HG02840 (cell line): ENCODE results near the gene SAMD14.

Experiments
- ATAC-seq: cut with Tn5 transposase; IDR thresholded peaks from one replicate; pipeline ENCODE4 v1.9.1; 2021; ENCODE audit warnings: mild to moderate bottlenecking, moderate library complexity, moderate number of reproducible peaks; ENCODE audit not compliant: unreplicated experiment, low FRiP score

SAMD14 gene

DNA sequence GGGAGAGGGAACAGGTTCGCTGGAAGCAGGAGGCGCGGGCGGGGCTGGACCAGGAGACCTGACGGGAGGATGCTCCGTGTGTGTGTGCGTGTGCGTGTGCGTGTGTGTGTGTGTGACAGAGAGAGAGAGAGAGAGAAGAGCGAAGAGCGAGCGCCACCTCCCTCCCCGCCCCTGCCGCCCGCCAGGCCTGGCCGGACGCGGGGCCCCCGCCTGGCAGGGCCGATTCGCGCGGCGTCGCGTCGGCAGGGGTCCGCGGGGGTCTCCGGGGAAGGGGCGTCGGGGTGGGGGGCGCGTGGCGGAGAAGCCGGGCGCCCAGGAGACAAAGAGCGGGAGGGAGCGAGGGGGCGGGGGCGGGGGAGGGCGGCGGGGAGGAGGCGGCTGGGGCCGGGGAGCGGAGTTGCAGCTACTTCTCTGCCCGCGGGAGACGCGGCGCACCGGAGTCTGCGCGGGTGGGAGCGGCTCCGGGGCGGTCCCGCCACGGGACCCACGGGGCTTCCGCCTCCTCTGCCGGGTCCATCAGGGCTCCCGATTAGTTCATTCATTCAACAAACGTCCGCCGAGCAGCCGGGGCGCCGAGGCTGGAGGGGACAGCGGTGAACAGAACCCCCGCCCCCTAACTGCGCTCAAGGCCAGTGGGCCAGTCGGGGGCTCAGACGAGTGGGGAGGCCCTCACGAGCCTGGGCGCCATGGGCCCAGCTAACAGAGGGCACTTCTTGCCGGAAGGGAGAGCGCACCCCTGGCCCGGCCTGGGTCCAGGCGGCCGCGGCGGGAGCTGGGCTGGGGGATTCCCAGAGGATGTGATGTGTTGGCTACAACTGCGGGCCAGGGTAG lies at the start of gene SAMD14:
SAMD14 (minus strand) TSS at position 433 of the 831 bp plus-strand sequence. CDS start 5,201 bp downstream, outside the sequence.
- no peak for ATAC-seq

DNA sequence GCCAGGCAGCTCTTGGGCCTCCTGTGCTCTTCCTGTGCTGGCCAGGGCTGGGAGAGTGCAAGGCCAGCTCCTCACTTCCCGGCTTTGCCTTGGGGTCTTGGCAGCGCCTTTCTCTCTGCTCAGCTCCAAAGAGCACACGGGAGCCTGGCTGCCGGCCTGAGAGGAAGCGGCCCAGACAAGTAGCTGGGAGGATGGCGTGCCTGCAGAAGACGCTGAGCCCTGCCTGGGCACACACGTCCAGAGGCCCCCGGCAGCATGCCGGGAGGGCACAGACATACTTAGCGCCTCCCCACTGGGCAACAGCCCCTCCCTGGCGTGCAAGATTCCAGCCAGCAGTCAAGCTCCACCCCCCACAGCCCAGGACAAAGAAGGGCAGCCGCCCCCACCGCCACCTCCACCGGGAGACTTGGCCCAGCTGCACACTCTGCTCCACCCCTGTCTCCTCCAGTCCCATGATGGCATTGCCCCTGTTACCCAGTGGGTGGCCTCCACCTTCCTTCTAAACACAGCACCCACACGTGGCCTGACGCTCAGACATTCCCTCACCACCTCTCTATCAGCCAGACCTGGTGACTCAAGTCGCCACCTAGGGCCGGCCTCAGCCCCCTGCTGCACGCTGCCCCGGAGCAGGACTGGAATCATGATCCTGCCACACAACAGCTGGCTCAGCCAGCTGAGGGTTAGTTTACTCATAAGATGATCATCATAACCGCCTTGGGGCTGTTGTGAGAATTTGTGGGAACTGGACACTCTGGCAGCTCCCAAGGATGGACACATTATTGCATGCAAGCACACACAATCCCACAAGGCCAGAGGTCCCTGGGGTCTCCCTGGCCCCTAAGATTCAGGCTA lies 48.2 kb upstream of the SAMD14 start:
- no peak for ATAC-seq

DNA sequence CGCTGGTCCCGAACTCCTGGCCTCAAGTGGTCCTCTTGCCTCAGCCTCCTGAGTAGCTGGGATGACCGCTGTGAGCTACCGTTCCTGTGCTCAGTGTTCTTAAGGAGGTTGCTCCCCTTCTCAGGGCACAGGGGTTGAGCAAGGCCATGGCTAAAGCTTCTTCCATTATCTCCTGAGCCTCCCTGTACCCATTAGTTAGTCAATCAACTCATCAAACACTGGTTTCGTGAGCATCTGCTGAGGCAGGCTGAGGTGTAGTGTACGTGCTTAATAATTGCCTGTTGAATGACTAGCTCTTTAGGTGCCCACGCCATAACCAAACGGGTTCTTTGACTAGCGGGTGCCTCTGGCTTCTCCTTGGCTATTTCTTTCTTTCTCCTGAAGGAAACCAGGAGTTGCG lies 47.5 kb upstream of the SAMD14 start:
- no peak for ATAC-seq

DNA sequence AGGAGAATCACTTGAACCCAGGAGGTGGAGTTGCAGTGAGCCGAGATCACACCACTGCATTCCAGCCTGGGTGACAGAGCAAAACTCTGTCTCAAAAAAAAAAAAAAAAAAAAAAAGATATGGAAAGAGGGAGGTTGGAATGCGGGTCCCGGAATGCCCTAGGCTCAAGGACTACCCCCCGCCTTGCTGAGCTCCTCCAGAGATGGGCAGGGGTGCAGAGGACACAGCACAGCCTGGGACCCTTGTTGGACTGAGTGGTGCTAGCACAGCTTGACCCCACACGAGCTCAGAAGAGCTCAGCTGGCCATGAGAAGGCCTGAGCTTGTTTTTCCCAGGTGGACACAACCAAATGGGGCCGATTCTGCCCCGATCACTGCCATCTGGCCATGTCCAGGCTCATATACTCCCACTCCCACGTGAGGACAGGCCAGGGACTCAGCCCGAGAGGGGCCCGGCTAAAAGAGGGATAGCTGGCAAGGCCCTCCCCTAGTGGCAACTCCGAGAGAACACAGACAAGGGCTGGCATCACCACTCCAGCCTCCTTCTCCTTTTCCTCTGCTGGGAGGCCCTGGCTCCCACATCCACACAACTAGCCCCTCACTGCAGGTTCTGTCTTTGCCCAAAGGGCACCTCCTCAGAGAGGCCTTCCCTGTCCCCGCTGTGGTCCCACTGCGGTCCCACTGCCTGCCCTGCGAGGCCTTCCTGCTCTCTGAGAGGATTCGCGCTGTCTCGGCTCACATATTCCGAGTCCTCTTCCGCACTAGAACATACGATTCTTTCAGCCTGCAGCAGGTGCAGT lies 46.8 kb upstream of the SAMD14 start:
- ATAC-seq = no peak

DNA sequence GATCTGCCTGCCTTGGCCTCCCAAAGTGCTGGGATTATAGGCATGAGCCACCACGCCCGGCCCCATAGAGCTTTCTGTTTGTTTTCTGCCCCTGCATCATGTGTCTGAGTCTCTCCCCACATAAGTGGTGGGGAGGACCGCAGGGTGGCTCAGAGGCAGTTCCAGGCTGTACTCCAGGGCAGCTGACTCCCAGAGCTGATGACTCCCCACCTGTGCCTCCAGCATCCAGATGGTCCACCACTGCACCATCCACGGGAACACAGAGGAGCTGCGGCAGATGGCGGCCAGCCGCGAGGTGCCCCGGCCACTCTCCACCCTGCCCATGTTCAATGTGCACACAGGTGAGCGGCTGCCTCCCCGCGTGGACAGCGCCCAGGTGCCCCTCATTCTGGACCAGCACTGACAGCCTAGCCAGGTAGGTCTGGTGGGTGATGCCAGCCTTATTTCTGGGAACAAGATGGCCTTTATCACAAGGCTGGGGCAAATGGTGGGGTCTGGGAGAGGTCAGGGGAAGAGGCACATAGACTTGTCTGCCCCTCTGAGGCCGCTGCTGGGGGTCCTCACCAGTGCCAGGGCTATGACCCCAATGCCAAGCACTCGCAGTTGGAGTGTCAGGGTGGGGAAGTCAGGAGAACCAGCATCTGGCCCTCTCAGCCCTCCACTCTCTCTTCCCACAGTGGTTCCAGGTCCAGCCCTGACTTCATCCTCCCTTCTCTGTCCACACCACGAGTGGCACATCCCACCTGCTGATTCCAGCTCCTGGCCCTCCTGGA lies 45.3 kb upstream of the SAMD14 start:
- no peak for ATAC-seq

DNA sequence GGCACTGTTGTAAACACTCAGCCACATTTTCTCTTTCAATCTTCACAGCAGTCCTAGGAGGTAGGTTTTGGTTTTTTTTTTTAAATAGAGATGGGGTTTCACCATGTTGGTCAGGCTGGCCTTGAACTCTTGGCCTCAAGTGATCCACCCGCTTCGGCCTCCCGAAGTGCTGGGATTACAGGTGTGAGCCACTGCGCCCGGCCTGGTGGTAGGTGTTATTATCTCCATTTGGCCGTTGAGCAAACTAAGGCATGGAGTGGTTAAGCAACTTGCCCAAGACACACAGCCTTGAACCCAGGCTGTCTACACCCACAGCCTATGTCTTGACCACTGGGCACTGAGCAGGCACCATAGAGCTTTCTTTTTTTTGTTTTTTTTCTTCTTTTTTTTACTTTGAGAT lies 44.5 kb upstream of the SAMD14 start:
- no peak for ATAC-seq

DNA sequence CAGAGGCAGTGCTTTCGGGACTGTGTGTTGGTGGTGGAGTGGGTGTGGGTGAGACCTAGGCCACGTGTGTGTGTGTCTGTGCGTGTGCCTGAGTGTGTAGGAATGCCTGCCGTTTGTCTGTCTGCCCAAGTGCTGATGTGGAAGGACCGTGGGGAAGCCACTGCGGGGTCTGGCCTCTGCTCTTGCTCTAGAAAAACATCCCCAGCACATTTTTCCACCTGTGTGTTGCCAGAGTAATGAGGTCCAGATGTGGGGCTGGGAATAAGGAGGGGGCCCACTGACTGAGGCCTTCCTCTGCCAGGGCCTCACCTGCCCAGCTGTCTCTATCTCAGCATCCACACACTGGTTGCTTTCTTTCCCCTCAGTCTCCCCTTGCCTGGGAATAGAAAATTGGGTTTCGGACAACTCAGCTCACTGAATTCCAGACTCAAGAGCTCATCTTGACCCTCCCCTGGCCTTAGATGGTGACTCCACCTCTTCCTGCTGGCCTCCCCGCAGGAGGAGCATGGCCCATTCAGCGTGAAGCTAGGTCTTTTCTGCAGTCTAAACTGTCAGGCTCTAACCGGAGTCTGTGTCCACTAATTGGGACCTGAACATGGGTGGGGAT lies 43.5 kb upstream of the SAMD14 start:
- no peak for ATAC-seq

DNA sequence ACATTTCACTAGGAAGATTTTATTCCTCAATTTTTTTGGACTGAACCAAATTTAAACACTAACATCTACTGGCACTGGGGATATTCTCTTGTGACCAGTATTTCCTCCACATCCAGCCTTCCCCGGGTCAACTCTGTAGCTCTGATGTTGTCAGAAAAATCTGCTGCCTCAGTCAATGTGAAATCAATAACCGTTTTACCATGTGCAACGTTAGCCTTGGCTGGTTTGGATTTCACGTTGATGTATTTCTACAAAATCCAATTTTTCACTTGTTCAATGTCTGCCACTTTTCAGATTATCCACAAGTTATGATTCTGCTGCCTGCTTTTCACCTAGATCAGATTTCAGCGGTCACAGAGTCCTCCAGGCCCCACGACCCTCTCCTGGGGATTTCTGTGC lies 43.0 kb upstream of the SAMD14 start:
- no peak for ATAC-seq

DNA sequence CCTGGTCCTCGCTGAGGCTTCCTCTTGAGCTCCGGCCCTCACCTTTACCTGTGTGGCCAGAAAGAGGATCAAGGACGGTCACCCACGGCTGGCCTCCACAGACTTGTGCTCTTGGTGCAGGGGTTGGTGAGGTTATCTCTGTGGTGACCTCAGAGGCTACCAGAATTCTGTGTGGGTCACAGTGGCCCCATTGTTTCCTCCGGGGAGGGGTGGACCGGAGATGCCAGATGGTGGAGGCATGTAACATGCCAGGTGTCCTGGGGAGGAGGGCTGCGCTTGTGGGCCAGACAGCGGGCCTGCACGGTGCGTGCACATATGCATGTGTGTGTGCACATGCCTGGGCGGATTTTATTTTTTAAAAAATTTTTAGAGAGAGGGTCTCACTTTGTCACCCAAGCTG lies 42.2 kb upstream of the SAMD14 start:
- no peak for ATAC-seq

DNA sequence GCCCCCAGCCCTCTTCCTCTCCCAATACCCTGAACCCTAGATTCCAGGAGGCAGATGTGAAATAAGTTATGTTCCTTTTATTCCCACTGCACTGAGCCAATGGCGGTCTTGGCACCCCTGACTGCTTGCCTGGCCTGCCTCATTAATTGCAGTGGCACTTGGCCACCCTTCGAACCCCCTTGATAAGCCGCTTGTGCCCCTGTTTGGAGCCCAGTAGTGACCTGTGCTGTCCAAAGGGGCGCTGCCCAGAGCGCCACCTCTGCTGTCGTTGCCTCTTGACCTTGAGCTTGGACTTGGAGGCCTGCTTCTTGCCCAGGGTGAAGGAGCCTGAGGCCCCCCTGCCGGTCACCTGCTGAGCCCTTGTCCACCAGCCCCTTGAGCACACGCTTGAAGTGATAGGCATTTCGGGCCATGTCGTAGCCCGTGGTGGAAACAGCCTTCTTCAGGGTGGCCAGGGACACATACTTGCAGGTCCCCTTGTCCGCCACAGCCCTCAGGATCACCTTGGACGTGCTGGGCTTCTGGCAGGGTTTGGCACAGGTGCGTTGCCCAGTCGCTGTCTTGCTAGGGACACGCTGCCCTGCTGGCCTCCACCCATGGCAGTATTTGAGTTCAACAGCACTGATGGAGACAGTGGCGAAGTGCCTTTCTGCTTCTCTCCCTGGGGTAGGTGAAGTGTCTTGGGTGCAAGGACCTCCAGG lies 41.6 kb upstream of the SAMD14 start:
- ATAC-seq = no peak

DNA sequence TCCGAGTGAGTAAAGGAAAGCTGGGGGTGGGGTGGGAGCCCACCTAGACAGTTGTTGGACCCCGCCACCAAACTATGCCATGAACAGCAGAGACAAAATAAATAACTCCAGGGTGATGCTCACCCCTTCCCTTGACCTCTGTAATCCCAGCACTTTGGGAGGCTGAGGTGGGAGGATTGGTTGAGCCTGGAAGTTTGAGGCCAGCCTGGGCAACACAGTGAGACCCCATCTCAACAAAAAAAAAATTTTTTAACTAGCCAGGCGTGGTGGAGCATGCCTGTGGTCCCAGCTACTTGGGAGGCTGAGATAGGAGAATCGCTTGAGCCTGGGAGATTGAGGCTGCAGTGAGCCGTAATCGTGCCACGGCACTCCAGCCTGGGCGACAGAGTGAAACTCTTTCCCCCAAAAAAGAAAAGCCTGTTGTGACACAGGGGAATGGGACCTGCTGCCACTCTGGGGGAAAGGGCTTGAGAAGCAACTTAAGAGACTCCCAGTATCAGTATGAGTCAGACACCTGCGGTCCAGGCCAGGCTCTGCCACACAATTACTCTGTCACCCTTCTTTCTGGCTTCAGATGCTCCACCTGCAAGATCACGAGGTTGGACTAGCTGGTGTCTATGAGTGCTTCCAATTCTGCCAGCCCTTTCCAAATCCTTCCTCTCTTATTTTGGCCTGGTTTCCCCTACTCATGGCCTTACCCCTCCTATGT lies 40.9 kb upstream of the SAMD14 start:
- ATAC-seq = no peak

DNA sequence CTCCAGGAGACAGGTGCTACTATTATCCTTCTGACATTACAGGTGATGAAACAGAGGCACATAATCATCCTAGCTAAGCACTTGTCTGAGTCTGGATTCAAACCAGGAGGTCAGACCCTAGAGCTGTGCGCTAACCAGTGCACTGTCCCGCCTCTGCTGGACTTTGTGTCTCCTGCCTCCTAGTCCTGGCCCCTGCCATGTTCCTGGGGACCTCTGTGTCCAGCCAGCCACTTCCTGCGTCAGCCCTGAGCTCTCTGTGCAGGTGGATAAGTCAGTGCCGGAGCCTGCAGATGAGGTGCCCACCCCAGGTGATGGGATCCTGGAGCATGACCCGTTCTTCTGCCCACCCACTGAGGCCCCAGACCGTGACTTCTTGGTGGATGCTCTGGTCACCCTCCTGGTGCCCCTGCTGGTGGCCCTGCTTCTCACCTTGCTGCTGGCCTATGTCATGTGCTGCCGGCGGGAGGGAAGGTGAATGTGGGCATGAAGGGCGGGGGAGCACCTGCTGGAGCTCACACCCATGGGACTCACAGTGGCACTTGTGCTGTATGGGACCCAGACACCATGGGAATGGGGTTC lies 40.0 kb upstream of the SAMD14 start:
- ATAC-seq = no peak

DNA sequence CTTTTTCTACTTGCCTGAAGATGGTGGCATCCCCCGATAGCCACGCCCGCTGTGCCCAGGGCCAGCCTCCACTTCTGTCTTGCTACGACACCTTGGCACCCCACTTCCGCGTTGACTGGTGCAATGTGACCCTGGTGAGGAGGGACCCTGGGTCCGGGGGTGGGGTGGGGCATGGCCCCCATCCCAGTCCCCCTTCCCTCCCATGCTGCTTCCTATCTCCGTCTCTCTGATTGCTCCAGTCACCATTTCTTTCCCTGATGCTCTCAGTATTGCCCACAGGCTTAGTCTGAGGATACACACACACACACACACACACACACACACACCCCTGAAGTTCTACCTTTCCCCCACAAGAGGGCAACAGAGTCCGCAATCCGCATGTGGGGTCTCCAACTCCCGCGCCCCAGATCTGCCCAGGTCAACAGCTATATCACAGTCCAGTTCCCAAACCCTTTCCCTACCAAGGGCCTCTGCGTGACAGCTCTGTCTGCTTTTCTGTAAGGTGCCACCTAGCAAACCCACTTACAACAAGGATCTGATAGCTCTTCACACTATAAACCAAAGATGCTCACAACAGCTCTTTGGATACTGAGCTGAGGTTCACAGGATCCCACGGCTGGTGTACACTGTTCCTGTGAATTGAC lies 39.3 kb upstream of the SAMD14 start:
- ATAC-seq = no peak

DNA sequence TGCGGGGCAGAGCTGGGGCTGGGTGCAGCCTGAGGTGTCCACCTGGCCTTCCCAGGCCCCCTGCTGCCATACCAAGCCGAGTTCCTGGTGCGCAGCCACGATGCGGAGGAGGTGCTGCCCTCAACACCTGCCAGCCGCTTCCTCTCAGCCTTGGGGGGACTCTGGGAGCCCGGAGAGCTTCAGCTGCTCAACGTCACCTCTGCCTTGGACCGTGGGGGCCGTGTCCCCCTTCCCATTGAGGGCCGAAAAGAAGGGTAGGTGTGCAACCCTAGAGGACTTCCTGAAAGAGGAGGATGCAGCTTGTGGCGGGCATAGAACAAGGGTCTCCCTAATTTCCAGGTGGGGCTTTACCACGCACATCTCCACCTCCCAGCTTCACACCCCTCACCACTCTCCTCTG lies 38.4 kb upstream of the SAMD14 start:
- no peak for ATAC-seq

DNA sequence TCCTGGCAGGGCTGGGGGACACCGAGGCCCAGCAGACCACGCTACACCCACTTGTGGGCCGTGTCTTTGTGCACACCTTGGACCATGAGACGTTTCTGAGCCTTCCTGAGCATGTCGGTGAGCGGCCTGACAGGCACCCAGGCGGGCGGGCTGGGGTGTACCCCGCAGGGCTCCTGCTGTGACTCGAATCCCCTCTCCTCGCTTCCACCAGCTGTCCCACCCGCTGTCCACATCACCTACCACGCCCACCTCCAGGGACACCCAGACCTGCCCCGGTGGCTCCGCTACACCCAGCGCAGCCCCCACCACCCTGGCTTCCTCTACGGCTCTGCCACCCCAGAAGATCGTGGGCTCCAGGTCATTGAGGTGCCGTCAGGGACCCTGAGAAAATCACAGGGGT lies 37.4 kb upstream of the SAMD14 start:
- no peak for ATAC-seq

DNA sequence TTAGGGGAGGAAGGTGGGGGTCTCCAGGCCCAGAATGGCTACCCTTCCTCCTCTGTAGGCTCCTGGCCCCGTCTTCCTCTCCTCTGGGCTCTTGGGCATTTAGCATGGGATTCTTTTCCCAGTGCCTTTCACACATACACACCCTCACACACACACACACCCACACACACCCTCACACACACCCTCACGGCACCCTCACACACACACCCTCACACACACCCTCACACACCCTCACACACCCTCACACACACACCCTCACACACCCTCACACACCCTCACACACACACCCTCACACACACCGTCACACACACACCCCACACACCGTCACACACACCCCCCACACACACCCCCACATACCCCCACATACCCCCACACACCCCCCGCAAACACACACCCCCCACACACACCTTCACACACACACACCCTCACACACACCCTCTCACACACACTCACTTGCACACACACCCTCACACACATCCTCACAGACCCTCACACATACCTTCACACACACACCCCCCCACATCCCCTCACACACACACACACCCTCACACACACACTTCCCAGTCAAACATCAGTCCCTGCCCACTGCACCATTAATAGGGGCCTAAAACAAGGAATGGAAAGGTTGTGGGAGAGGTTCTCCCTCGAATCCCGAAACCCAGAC lies 36.7 kb upstream of the SAMD14 start:
- ATAC-seq = no peak

DNA sequence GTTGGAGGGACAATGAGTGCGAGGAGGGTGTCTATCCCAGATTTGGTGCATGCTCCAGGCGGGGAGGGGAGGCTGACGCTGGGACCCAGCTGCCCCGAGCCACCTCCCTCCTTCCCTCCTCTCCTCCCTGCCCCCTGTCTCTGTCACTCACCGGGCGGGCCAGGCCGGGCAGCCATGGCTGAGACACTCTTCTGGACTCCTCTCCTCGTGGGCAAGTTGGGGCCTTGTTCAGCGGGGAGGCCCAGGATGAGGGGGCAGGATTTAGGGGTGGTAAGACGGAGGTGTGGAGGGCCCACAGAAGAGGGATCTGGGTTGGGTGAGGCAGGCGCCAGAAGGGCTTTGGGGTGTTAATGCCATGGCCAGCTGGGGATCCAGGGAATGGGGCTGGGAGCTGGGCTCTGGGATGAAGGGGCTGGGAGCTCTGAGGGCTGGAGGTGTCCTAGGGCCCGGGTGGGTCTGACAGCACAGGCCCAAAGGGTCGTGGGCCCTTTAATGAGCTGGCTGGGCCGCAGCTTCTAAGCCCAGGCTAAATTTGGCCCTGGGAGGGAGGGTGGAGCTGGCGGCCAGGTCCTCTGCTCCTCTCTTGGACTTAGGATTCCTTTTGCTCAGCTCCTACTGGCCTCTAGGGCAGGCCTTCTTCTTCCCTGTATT lies 36.0 kb upstream of the SAMD14 start, which contains the start of gene SGCA:
SGCA (plus strand) TSS at position 139 of the 651 bp plus-strand sequence; CDS start at position 175, 36 bp downstream.
- ATAC-seq = no peak
